Fibroblast of gingiva (primary cell): ENCODE data around the gene PRPF18.
"Not testable (repeated sequence)": the region's sequence is repeated elsewhere in the genome, so short reads cannot be mapped to it uniquely, and the experiment has no call there.

Source experiments
- DNase-seq: peaks from one replicate; pipeline ENCODE4 v3.0.0-alpha.2; 2011; ENCODE audit warnings: low read depth

Gene PRPF18

GRCh38 chr10:13586676-13587355, at the start of gene PRPF18:
TSS of gene PRPF18 (plus strand) at chr10:13586965. CDS start at chr10:13587087, 122 bp downstream.
- peak; percentile 92 for DNase-seq

- not testable (repeated sequence) for DNase-seq
Observed at GRCh38 chr10:13537985-13538384, 48.8 kb upstream of the PRPF18 start.

GRCh38 chr10:13542533-13542932, 44.2 kb upstream of the PRPF18 start:
- DNase-seq, result no peak

GRCh38 chr10:13550802-13551201, 36.0 kb upstream of the PRPF18 start:
- no peak for DNase-seq

GRCh38 chr10:13555884-13556510, 30.8 kb upstream of the PRPF18 start:
- no peak for DNase-seq

- DNase-seq, result no peak
Observed at GRCh38 chr10:13559124-13559700, 27.6 kb upstream of the PRPF18 start.

- peak; percentile 27 for DNase-seq
Observed at GRCh38 chr10:13560597-13560996, 26.2 kb upstream of the PRPF18 start.

GRCh38 chr10:13563481-13564445, 23.0 kb upstream of the PRPF18 start:
- DNase-seq, result no peak

GRCh38 chr10:13564576-13564975, 22.2 kb upstream of the PRPF18 start:
- DNase-seq, result no peak

- DNase-seq, result peak; percentile 35
Observed at GRCh38 chr10:13567030-13567429, 19.7 kb upstream of the PRPF18 start.

GRCh38 chr10:13571541-13571940, 15.2 kb upstream of the PRPF18 start:
- DNase-seq, result no peak

- DNase-seq, result no peak
Observed at GRCh38 chr10:13573960-13574359, 12.8 kb upstream of the PRPF18 start.

- DNase-seq, result no peak
Observed at GRCh38 chr10:13585195-13585751, 1.5 kb upstream of the PRPF18 start.

GRCh38 chr10:13585943-13586342, 822 bp upstream of the PRPF18 start:
- no peak for DNase-seq

- DNase-seq, result no peak
Observed at GRCh38 chr10:13587391-13587790, 626 bp downstream of the PRPF18 start.

GRCh38 chr10:13589316-13589715, 2.6 kb downstream of the PRPF18 start:
- DNase-seq, result no peak

- no peak for DNase-seq
Observed at GRCh38 chr10:13590886-13591285, 4.1 kb downstream of the PRPF18 start.

GRCh38 chr10:13592306-13592705, 5.5 kb downstream of the PRPF18 start:
- no peak for DNase-seq

GRCh38 chr10:13593535-13593934, 6.8 kb downstream of the PRPF18 start:
- DNase-seq, result peak; percentile 14

GRCh38 chr10:13594641-13595040, 7.9 kb downstream of the PRPF18 start:
- DNase-seq, result no peak

GRCh38 chr10:13597909-13598308, 11.1 kb downstream of the PRPF18 start:
- no peak for DNase-seq
